ENCODE measurements around the gene MTHFD1L. TPM values are rescaled to one million over a fixed set of nuclear protein-coding genes. Genes with fewer than 3 reads are reported as not detected.

MTHFD1L gene
- total and polyA plus RNA-seq, 2 donors (not counting 3 experiments of a cell fraction or from before 2014, with no cell fraction given) = 40.2 to 120 TPM

GRCh38 chr6:150914372-150914771, 48.9 kb downstream of the MTHFD1L start:
- FAIRE-seq (no peak), DNase-seq (ENCODE audit: low read depth, low spot score) (no peak)
- no peaks in the 10 kb centered on the region for H3K9me1 ChIP-seq (replicated peaks; ENCODE audit: control insufficient read depth, extremely low read depth, insufficient read depth, low read length)
- H3K4me3 ChIP-seq (replicated peaks in 1 of 3; ENCODE audit: insufficient read depth in 1 of 3, low read depth in 1 of 3, low read length in 3 of 3) = no peak overlapping the region
- H3K4me2 ChIP-seq (ENCODE audit: insufficient read depth, low read length) = no peak overlapping the region
- no peaks in the 10 kb centered on the region for H3K9me3 ChIP-seq (replicated peaks; ENCODE audit: control insufficient read depth, insufficient read depth, low read length)
- H3K4me1 ChIP-seq (ENCODE audit: control insufficient read depth, extremely low read depth, insufficient read depth, low read length) = no peaks in the 10 kb centered on the region
- H3K27ac ChIP-seq (ENCODE audit: insufficient read depth, low read depth, low read length) = no peak overlapping the region
- ChIA-PET CTCF (interaction anchor here (1.2 to 2.2 kb wide), 6 partner anchors 11 to 420 kb away, joined by 3 to 8 read pairs (median 6); no protein-coding TSS in a partner anchor), POLR2A (no interaction called here)
- H4K20me1 ChIP-seq (replicated peaks; ENCODE audit: control insufficient read depth, extremely low read depth, insufficient read depth, low read length) = no peaks in the 10 kb centered on the region
- H3K27me3 ChIP-seq (ENCODE audit: control insufficient read depth in 2 of 2, insufficient read depth in 2 of 2, low read length in 2 of 2) = no peaks in the 10 kb centered on the region
- no peak for TF ChIP-seq EZH2 (IDR thresholded peaks at IDR 0.05; ENCODE audit: borderline replicate concordance, low read depth, low read length, severe bottlenecking)
- TF ChIP-seq POLR2AphosphoS5 (IDR thresholded peaks at IDR 0.05; ENCODE audit: insufficient read depth, low read depth, low read length) = no peak
- no peak for TF ChIP-seq JUN (IDR thresholded peaks at IDR 0.05; ENCODE audit: borderline replicate concordance, insufficient read depth, insufficient read length, low read depth)
- TF ChIP-seq, protein P1, sequence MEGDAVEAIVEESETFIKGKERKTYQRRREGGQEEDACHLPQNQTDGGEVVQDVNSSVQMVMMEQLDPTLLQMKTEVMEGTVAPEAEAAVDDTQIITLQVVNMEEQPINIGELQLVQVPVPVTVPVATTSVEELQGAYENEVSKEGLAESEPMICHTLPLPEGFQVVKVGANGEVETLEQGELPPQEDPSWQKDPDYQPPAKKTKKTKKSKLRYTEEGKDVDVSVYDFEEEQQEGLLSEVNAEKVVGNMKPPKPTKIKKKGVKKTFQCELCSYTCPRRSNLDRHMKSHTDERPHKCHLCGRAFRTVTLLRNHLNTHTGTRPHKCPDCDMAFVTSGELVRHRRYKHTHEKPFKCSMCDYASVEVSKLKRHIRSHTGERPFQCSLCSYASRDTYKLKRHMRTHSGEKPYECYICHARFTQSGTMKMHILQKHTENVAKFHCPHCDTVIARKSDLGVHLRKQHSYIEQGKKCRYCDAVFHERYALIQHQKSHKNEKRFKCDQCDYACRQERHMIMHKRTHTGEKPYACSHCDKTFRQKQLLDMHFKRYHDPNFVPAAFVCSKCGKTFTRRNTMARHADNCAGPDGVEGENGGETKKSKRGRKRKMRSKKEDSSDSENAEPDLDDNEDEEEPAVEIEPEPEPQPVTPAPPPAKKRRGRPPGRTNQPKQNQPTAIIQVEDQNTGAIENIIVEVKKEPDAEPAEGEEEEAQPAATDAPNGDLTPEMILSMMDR (IDR thresholded peaks at IDR 0.05; ENCODE audit: extremely low read depth in 1 of 2, insufficient read depth in 1 of 2, low read depth in 1 of 2, low read length in 2 of 2) = no peak
- no peak for TF ChIP-seq MAX (IDR thresholded peaks at IDR 0.05; ENCODE audit: insufficient read depth, insufficient read length)
- no peak for TF ChIP-seq FOS (IDR thresholded peaks at IDR 0.05; ENCODE audit: borderline replicate concordance, insufficient read depth, low read length)
- no peak for TF ChIP-seq GATA2 (IDR thresholded peaks at IDR 0.05; ENCODE audit: insufficient read depth, insufficient read length, low read depth, low read length)
- no peak for TF ChIP-seq MYC (IDR thresholded peaks at IDR 0.05; ENCODE audit: low read depth, low read length)
- no peak for TF ChIP-seq POLR2A (IDR thresholded peaks at IDR 0.05; ENCODE audit: low read depth, low read length)
- no TSS peak for BruUV-seq (replicated peaks)
- H3K79me2 ChIP-seq (ENCODE audit: control insufficient read depth, insufficient read depth, low read length) = no peaks in the 10 kb centered on the region
- H3K9ac ChIP-seq (replicated peaks; ENCODE audit: extremely low read depth, insufficient read depth, low read length) = no peak overlapping the region
- dilution Hi-C loops (cut with MboI; ENCODE audit: extremely low pct_ligation_motif_present, low sequenced_read_pairs) = no loop called here
- H3K36me3 ChIP-seq (ENCODE audit: control insufficient read depth in 2 of 2, extremely low read depth in 1 of 2, insufficient read depth in 2 of 2, low read length in 2 of 2) = peaks cover 5 to 8% of the 10 kb centered on the region in 2 experiments
- intact Hi-C loops (cut with micrococcal nuclease) = no loop called here
- H2AFZ ChIP-seq (ENCODE audit: low read depth, low read length) = no peak overlapping the region
